Naive B cell (primary cell): ENCODE data around the gene HECTD1. TPM values are rescaled to one million over a fixed set of nuclear protein-coding genes. Genes with fewer than 3 reads are reported as not detected.
A peak's percentile ranks its signal among the peaks of the same experiment; 100 is the strongest.

ENCODE experiments used
- ATAC-seq, 2 donors: fragments of 150-1000 bp; cut with Tn5 transposase; 2 replicates each; pipeline ENCODE4 v1.10.0; 2021; ENCODE audit warnings: low read depth in 2 of 2, mild to moderate bottlenecking in 2 of 2, moderate library complexity in 2 of 2
- DNase-seq: peaks from one replicate; pipeline ENCODE4 v3.0.0; 2022
- H3K27ac Mint-ChIP-seq, 6 donors: one replicate each; pipeline ENCODE4 v1.8.0; 2020 to 2022; ENCODE audit warnings: mild to moderate bottlenecking in 6 of 6, mixed read lengths in 6 of 6, moderate library complexity in 5 of 6, inconsistent platforms in 2 of 6
- H3K27me3 Mint-ChIP-seq, 3 donors: one replicate each; pipeline ENCODE4 v1.8.0; 2021 to 2022; ENCODE audit warnings: mixed read lengths in 3 of 3, mild to moderate bottlenecking in 1 of 3
- H3K36me3 Mint-ChIP-seq, 2 donors: one replicate each; pipeline ENCODE4 v1.8.0; 2020 to 2022; ENCODE audit warnings: mixed read lengths in 2 of 2, inconsistent platforms in 1 of 2, mild to moderate bottlenecking in 1 of 2
- H3K4me1 Mint-ChIP-seq, 3 donors: one replicate each; pipeline ENCODE4 v1.8.0; 2020 to 2022; ENCODE audit warnings: mixed read lengths in 3 of 3, inconsistent platforms in 1 of 3, mild to moderate bottlenecking in 1 of 3, moderate library complexity in 1 of 3
- H3K4me3 Mint-ChIP-seq, 8 donors: one replicate each; pipeline ENCODE4 v1.8.0; 2020 to 2022; ENCODE audit warnings: mild to moderate bottlenecking in 8 of 8, mixed read lengths in 8 of 8, moderate library complexity in 8 of 8, inconsistent platforms in 2 of 8
- H3K9me3 Mint-ChIP-seq, 7 donors: one replicate each; pipeline ENCODE4 v1.8.0; 2020 to 2022; ENCODE audit warnings: mixed read lengths in 7 of 7, mild to moderate bottlenecking in 5 of 7, inconsistent platforms in 2 of 7, moderate library complexity in 1 of 7
- polyA plus RNA-seq, 6 donors: library from polyadenylated mRNA; unstranded; fragments of 300-500 nt; fragmentation: Illumina TruSeq; gene quantifications; one replicate each; pipeline ENCODE4 v1.2.3, GENCODE V29; 2021; ENCODE audit warnings: low read depth in 6 of 6

Gene HECTD1
- polyA plus RNA-seq, 6 donors from 2014 or later, result 14.5 to 42.7 (median 35.0) TPM

DNA sequence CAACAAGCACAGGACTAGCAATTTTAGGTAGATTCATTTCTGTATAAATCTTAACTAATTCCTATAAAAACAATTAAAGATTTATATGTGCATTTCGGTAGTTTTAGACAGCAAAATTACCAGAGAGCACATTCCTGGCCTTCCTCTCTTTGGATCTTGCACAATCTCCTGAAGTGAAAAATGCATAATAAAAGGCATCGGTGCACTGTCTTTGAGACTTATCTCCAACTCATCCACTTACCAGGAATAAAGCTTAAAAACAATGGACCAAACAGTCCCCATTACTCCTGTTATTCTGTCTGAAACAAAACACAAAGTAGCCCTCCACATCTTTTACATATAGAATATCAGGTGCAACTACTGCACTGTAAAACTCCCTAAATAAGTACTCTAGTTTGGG is 69.3 kb downstream of the HECTD1 start:
- peaks cover 2 to 11% of the 10 kb centered on the region in 2 donors for H3K36me3 Mint-ChIP-seq
- no peaks in the 10 kb centered on the region for H3K27me3 Mint-ChIP-seq
- no peaks in the 10 kb centered on the region for H3K9me3 Mint-ChIP-seq
- ATAC-seq (no peak), DNase-seq (no peak)
- peak overlapping the region in 4 of 6 donors; percentile 41 to 94 (median 68) for H3K27ac Mint-ChIP-seq
- H3K4me3 Mint-ChIP-seq, result no peak overlapping the region
- no peaks in the 10 kb centered on the region for H3K4me1 Mint-ChIP-seq

DNA sequence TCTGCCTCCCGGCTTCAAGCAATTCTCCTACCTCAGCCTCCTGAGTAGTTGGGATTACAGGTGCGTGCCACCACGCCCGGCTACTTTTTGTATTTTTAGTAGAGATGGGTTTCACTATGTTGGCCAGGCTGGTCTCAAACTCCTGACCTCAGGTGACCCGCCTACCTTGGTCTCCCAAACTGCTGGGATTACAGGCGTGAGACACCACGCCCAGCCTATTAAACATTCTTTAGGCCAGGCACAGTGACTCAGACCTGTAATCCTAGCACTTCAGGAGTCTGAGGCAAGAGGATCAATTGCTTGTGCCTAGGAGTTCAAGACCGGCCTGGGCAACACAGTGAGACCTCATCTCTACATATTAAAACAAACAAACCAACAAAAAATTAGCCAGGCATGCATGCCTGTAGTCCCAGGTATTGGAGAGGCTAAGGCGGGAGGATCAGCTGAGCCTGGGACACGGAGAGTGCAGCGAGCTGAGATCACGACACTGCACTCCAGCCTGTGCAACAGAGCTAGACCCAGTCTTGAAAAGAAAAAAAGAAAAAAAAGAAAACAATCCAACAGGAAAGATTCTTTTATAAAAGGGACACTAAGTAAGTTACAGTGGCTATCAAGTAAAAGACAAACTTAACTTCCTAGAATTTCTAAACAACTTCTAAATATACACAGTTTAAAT is 70.2 kb downstream of the HECTD1 start:
- DNase-seq, result no peak
- no peak for ATAC-seq
- Mint-ChIP-seq H3K4me1 (no peaks in the 10 kb centered on the region), H3K4me3 (no peak overlapping the region), H3K27ac (peak overlapping the region in 4 of 6 donors; percentile 24 to 91 (median 52)), H3K27me3 (no peaks in the 10 kb centered on the region), H3K9me3 (no peaks in the 10 kb centered on the region), H3K36me3 (peaks cover 7 to 14% of the 10 kb centered on the region in 2 donors)

DNA sequence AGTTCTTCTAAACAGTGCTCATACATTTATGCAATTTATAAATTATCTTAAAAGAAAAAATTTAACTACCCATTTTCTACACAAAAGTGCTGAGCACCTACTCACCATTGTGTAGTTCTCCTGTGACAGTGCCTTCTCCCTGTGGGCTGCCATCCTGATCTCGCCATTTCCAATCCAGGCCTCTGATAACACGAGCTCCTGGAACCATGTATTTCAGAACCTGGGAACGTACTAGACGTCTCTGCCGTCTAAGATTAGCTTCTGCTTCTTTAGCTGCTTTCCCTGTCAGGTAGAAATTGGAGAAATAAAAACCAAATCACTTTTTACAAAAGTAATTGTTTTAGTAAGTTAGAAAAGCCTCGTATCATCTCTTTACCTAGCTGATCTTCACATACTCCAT is 74.5 kb downstream of the HECTD1 start:
- H3K4me3 Mint-ChIP-seq, result no peak overlapping the region
- DNase-seq, result no peak
- peaks cover 7 to 19% of the 10 kb centered on the region in 2 donors for H3K36me3 Mint-ChIP-seq
- ATAC-seq, result no peak
- no peaks in the 10 kb centered on the region for H3K27me3 Mint-ChIP-seq
- peak overlapping the region in 1 of 6 donors; percentile 71 for H3K27ac Mint-ChIP-seq
- no peaks in the 10 kb centered on the region for H3K9me3 Mint-ChIP-seq
- peaks cover 11 to 13% (median 11%) of the 10 kb centered on the region in 3 donors for H3K4me1 Mint-ChIP-seq

DNA sequence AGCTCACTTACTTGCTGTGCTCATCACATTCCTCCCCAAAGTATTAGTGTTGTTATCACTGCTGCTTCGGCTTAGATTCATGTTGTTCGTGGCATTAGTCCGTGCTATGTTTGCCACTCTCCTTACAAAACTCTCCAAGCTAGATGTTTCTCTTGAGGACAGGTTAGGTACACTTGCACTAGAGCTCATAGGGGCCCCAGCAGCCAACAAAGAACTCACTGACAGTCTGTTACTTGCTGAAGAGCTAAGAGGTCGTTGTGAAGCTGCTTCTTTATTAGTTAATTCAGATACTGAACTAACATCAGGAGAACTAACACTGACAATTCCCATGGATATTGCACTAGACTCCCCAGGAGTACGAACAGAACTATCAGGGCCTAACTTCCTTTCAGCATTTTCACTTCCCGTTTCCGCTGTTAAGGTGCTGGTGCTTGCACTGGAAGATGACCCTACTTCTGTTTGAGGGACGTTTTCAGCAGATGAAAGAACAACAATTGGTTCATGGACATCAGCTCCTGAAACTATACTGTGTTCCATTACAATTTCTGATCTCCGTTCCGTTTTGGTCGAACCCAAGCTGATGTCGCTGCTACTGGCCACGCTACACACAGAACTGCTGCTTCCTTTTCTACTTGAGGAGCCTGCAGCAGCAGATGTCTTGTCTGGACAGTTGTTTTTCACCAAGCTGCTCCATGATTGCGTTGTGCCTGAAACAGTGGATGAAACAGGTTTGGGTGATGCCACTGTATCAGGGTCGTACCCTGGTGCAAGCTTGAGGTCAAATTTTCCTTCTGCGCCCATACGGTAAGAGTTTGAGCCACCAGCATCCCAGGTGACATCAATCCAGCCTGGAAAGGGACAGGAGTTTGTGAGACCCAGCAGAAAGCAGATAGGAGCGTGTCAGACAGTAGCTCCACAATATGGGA is 78.7 kb downstream of the HECTD1 start:
- DNase-seq, result peak; percentile 20
- no peak overlapping the region for H3K4me3 Mint-ChIP-seq

DNA sequence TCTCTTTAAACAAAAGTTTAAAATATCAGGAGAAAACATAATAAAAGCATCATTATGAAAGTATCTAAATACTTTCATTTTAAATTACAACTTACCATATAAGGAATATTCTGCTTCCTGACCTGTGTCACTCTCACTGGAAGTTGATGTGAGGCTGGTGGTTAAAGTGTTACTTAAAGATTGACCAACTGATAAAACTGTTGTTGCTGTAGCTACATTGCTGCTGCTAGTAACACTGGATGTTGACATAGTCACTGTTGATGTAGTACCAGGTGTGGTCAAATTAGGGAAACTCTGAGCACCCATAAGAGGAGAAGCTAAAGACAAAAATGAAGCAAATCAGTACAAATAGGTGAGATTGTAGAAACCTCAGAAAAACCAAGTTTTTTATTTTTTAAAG is 79.9 kb downstream of the HECTD1 start:
- Mint-ChIP-seq H3K36me3 (peaks cover 5 to 31% of the 10 kb centered on the region in 2 donors), H3K27me3 (no peaks in the 10 kb centered on the region), H3K4me1 (peaks cover 14 to 18% (median 16%) of the 10 kb centered on the region in 3 donors), H3K4me3 (no peak overlapping the region), H3K27ac (peak overlapping the region in 3 of 6 donors; percentile 26 to 83 (median 65)), H3K9me3 (no peaks in the 10 kb centered on the region)
- no peak for DNase-seq
- peak in 1 of 2 donors; percentile 55 for ATAC-seq

More for the DNA sequence above, 78.7 kb downstream of the HECTD1 start:
- no peaks in the 10 kb centered on the region for H3K9me3 Mint-ChIP-seq
- peaks cover 14 to 18% (median 16%) of the 10 kb centered on the region in 3 donors for H3K4me1 Mint-ChIP-seq
- H3K27me3 Mint-ChIP-seq, result no peaks in the 10 kb centered on the region
- peak overlapping the region; percentile 3 to 85 (median 47) for H3K27ac Mint-ChIP-seq
- H3K36me3 Mint-ChIP-seq, result peaks cover 7 to 28% of the 10 kb centered on the region in 2 donors
- ATAC-seq, result peak; percentile 80 to 86

DNA sequence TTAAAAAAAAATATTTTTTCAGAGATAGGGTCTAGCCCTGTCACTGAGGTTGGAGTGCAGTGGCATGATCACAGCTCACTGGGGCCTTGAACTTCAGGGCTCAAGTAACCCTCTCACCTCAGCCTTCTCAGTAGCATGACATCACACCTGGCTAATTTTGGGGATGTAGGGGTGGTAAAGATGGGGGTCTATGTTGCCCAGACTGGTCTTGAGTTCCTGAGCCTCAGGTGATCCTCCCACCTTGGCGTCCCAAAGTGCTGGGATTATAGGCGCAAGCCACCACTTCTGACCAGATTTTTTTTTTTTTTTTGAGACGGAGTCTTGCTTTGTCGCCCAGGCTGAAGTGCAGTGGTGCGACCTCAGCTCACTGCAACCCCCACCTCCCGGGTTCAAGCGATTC is 80.9 kb downstream of the HECTD1 start:
- ATAC-seq (no peak), DNase-seq (no peak)
- H3K36me3 Mint-ChIP-seq, result peaks cover 8 to 36% of the 10 kb centered on the region in 2 donors
- no peak overlapping the region for H3K27ac Mint-ChIP-seq
- H3K9me3 Mint-ChIP-seq, result no peaks in the 10 kb centered on the region
- H3K4me3 Mint-ChIP-seq, result no peak overlapping the region
- no peaks in the 10 kb centered on the region for H3K27me3 Mint-ChIP-seq
- H3K4me1 Mint-ChIP-seq, result peaks cover 14 to 18% (median 16%) of the 10 kb centered on the region in 3 donors

DNA sequence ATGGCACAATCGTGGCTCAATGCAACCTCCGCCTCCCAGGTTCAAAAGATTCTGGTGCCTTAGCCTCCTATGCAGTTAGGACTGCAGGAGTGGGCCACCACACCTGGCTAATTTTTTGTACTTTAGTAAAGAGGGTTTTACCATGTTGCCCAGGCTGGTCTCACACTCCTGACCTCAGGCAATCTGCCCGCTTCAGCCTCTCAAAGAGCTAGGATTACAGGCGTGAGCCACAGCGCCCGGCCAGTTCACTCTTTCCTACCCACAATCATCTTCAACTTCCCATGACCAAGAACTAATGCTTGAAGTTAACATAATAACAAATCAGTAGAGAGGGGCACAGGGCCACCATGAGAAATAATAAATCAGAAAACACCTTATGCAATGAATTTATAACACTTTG is 82.4 kb downstream of the HECTD1 start:
- Mint-ChIP-seq H3K9me3 (no peaks in the 10 kb centered on the region), H3K4me3 (no peak overlapping the region), H3K27ac (peak overlapping the region in 3 of 6 donors; percentile 3 to 63 (median 11)), H3K27me3 (no peaks in the 10 kb centered on the region), H3K36me3 (peaks cover 8 to 33% of the 10 kb centered on the region in 2 donors), H3K4me1 (peaks cover 14 to 18% (median 16%) of the 10 kb centered on the region in 3 donors)
- ATAC-seq (no peak), DNase-seq (no peak)

DNA sequence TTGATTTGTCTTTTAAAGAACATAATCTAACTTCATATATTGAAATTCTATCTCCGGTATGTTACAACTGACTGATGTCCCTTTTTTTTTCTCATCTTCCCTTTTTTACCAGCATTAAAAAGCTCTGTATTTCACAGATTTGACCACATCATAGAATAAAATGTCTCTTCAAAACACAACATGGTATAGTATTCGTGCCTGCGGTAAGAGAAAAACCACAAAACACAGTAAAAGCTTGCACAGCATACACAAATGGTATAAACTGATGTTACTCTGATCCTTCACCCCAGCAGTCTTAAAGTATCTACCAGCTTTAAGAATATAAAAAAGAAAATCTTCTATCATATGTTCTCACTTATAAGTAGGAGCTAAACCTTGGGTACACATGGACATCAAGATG is 83.4 kb downstream of the HECTD1 start:
- peaks cover 13 to 16% (median 16%) of the 10 kb centered on the region in 3 donors for H3K4me1 Mint-ChIP-seq
- no peak overlapping the region for H3K4me3 Mint-ChIP-seq
- ATAC-seq (no peak), DNase-seq (no peak)
- no peaks in the 10 kb centered on the region for H3K27me3 Mint-ChIP-seq
- H3K27ac Mint-ChIP-seq, result peak overlapping the region in 3 of 6 donors; percentile 1 to 93 (median 35)
- no peaks in the 10 kb centered on the region for H3K9me3 Mint-ChIP-seq
- H3K36me3 Mint-ChIP-seq, result peaks cover 16 to 33% of the 10 kb centered on the region in 2 donors

DNA sequence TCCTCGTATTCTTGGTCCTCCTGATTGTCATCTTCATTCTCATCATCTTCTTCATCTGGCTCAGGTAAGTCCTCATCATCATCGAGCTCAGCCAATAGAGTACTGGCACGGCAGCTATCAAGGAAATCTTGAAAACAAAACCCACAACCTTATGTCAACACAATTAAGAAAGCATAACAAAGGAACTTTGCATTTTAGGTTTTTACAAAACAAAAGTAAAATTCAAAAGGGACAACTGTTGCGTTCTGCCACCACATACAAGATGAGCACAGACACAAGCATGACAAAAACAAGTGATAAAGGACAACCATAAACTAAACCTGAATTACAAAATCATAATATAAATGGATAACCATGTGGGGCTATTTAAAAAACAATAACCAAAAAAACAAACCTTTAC is 84.7 kb downstream of the HECTD1 start:
- no peak overlapping the region for H3K4me3 Mint-ChIP-seq
- ATAC-seq (no peak), DNase-seq (no peak)
- peak overlapping the region in 2 of 6 donors; percentile 54 to 72 for H3K27ac Mint-ChIP-seq
- peaks cover 3 to 5% (median 5%) of the 10 kb centered on the region in 3 donors for H3K4me1 Mint-ChIP-seq
- no peaks in the 10 kb centered on the region for H3K27me3 Mint-ChIP-seq
- H3K9me3 Mint-ChIP-seq, result no peaks in the 10 kb centered on the region
- H3K36me3 Mint-ChIP-seq, result peaks cover 23 to 28% of the 10 kb centered on the region in 2 donors

DNA sequence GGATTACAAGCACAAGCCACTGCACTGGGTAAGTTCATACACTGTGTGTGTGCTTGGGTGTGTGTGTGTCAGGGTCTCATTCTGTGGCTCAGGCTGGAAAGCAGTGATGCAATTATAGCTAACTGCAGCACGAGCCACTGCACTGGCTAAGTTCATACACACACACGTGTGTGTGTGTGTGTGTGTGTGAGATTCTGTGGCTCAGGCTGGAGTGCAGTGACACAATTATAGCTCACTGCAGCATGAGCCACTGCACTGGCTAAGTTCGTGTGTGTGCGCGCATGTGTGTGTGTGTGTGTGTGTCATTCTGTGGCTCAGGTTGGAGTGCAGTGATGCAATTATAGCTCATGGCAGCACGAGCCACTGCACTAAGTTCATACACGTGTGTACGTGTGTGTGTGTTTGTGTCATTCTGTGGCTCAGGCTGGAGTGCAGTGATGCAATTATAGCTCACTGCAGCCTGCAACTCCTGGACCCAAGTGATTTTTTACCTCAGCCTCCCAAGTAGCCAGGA is 85.4 kb downstream of the HECTD1 start:
- no peak for ATAC-seq
- peaks cover 0 to 5% (median 2%) of the 10 kb centered on the region in 3 donors for H3K4me1 Mint-ChIP-seq
- no peaks in the 10 kb centered on the region for H3K27me3 Mint-ChIP-seq
- no peaks in the 10 kb centered on the region for H3K9me3 Mint-ChIP-seq
- H3K36me3 Mint-ChIP-seq, result peaks cover 23 to 24% of the 10 kb centered on the region in 2 donors
- no peak overlapping the region for H3K4me3 Mint-ChIP-seq
- no peak for DNase-seq
- peak overlapping the region in 1 of 6 donors; percentile 26 for H3K27ac Mint-ChIP-seq

DNA sequence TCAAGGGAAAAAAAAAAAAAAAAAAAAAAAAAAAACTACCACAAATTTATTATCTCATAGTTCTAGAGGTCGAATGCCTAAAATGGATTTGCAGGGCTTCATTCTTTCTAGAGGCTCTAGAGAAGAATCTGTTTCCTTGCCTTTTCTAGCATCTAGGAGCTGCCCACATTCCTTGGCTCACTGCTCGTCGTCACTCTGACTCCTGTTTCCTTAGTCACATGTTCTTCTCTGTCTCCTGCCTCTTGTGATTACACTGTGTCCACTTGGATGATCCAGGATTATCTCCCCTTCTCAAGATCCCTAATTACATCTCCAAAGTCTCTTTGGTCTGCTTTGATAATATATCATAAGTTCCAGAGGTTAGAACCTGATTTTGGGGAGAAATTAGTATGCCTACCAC is 88.7 kb downstream of the HECTD1 start:
- Mint-ChIP-seq H3K4me1 (no peaks in the 10 kb centered on the region), H3K4me3 (no peak overlapping the region), H3K27me3 (no peaks in the 10 kb centered on the region), H3K36me3 (peaks cover 23 to 28% of the 10 kb centered on the region in 2 donors), H3K27ac (peak overlapping the region in 3 of 6 donors; percentile 39 to 91 (median 79)), H3K9me3 (no peaks in the 10 kb centered on the region)
- DNase-seq (no peak), ATAC-seq (no peak)

DNA sequence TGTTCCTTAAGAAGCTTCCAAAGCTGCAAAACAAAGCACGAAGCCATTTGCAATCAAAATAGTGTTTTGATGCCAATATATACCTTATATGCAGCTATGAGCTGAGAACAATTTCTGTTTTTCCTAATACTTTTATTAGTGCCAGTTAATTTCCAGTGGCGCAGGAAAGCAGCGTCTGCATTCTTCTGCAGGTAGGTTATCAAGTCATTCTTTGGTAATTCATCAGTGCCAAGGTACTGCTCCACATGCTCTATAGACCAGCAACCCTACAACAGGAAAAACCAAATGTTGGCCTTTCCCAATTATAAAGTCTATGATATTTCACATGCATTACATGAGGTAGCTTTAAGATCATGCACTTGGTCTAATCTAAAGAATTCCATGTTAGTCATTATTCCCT is 93.8 kb downstream of the HECTD1 start:
- H3K36me3 Mint-ChIP-seq, result peaks cover 2 to 14% of the 10 kb centered on the region in 2 donors
- H3K27me3 Mint-ChIP-seq, result no peaks in the 10 kb centered on the region
- DNase-seq (no peak), ATAC-seq (no peak)
- no peaks in the 10 kb centered on the region for H3K9me3 Mint-ChIP-seq
- peak overlapping the region in 1 of 6 donors; percentile 14 for H3K27ac Mint-ChIP-seq
- no peak overlapping the region for H3K4me3 Mint-ChIP-seq
- no peaks in the 10 kb centered on the region for H3K4me1 Mint-ChIP-seq

DNA sequence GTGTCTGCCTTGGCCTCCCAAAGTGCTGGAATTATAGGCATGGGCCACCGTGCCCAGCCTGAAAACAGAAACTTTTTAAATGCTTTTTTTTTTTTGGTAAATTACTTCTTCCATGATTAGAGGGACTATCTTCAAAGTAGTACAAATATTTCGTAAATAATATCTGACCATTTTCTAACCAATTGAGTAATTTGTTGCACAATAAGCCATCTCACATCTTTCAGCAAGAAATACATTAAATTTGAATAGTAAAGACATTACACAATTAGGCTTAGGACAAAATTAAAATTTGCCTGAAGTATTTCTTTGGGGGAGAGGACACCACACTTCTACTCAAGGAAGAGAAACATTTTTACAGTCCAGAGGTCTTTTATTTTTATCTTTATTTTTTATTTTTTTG is 96.7 kb downstream of the HECTD1 start:
- DNase-seq (no peak), ATAC-seq (no peak)
- Mint-ChIP-seq H3K27ac (no peak overlapping the region), H3K9me3 (no peaks in the 10 kb centered on the region), H3K27me3 (no peaks in the 10 kb centered on the region), H3K4me1 (no peaks in the 10 kb centered on the region), H3K4me3 (no peak overlapping the region), H3K36me3 (peaks cover 0 to 18% of the 10 kb centered on the region in 2 donors)
